Pons (tissue), 1 donor: ENCODE results near the gene AGPAT3.
A peak's percentile ranks its signal among the peaks of the same experiment; 100 is the strongest.

Source experiments
- DNase-seq: peaks from one replicate; pipeline ENCODE4 v3.0.0-alpha.2; 2016; ENCODE audit warnings: low spot score

The AGPAT3 gene

GRCh38 chr21:43995521-43996105 is 130.6 kb downstream of the AGPAT3 start:
- DNase-seq, result no peak

- DNase-seq, result no peak
These were observed 133.0 kb downstream of the AGPAT3 start for GRCh38 chr21:43997766-43998742.

GRCh38 chr21:44000360-44000759 is 135.3 kb downstream of the AGPAT3 start:
- peak; percentile 93 for DNase-seq

GRCh38 chr21:44002511-44002910 is 137.5 kb downstream of the AGPAT3 start:
- no peak for DNase-seq

- DNase-seq, result no peak
These were observed 138.4 kb downstream of the AGPAT3 start for GRCh38 chr21:44003307-44003966.

- DNase-seq, result no peak
These were observed 140.0 kb downstream of the AGPAT3 start for GRCh38 chr21:44005071-44005470.

GRCh38 chr21:44005593-44005992 is 140.6 kb downstream of the AGPAT3 start:
- DNase-seq, result no peak

GRCh38 chr21:44006017-44006619 is 141.1 kb downstream of the AGPAT3 start:
- no peak for DNase-seq

GRCh38 chr21:44006656-44007055 is 141.6 kb downstream of the AGPAT3 start:
- no peak for DNase-seq

- DNase-seq, result no peak
These were observed 145.4 kb downstream of the AGPAT3 start for GRCh38 chr21:44010429-44010828.

- no peak for DNase-seq
These were observed 146.1 kb downstream of the AGPAT3 start for GRCh38 chr21:44011123-44011522.

- DNase-seq, result peak; percentile 80
These were observed 146.8 kb downstream of the AGPAT3 start, which contains the start of gene TRAPPC10 for GRCh38 chr21:44011579-44012473. Gene TRAPPC10, plus strand, starts transcription at chr21:44012309. Its CDS starts 185 bp downstream, at chr21:44012494.

- peak; percentile 51 for DNase-seq
These were observed 147.7 kb downstream of the AGPAT3 start for GRCh38 chr21:44012474-44013379.

GRCh38 chr21:44013380-44014088 is 148.5 kb downstream of the AGPAT3 start:
- DNase-seq, result peak; percentile 46

- DNase-seq, result no peak
These were observed 152.6 kb downstream of the AGPAT3 start for GRCh38 chr21:44017601-44018000.

- no peak for DNase-seq
These were observed 153.1 kb downstream of the AGPAT3 start for GRCh38 chr21:44018127-44018526.

GRCh38 chr21:44018813-44019567 is 154.0 kb downstream of the AGPAT3 start:
- no peak for DNase-seq

GRCh38 chr21:44019568-44019958 is 154.5 kb downstream of the AGPAT3 start:
- no peak for DNase-seq

GRCh38 chr21:44020551-44020950 is 155.5 kb downstream of the AGPAT3 start:
- no peak for DNase-seq
